Neuron (in vitro differentiated cells): ENCODE results near the gene CD86.
A peak's percentile ranks its signal among the peaks of the same experiment; 100 is the strongest.
"Not testable (repeated sequence)": the region's sequence is repeated elsewhere in the genome, so short reads cannot be mapped to it uniquely, and the experiment has no call there.

ENCODE experiments used
- H2AFZ ChIP-seq: one replicate; pipeline ENCODE4 v1.6.1; 2013; ENCODE audit warnings: low read depth, mild to moderate bottlenecking, inconsistent platforms, low read length, moderate library complexity
- H3K27me3 ChIP-seq: one replicate; pipeline ENCODE4 v1.6.1; 2013; ENCODE audit warnings: low read length; ENCODE audit not compliant: insufficient read depth
- H3K36me3 ChIP-seq: one replicate; pipeline ENCODE4 v1.6.1; 2013; ENCODE audit warnings: low read length; ENCODE audit not compliant: insufficient read depth
- H3K4me1 ChIP-seq: one replicate; pipeline ENCODE4 v1.6.1; 2013; ENCODE audit warnings: low read length; ENCODE audit not compliant: insufficient read depth
- H3K4me3 ChIP-seq: 2 replicates; pipeline ENCODE4 v1.5.1; 2013; ENCODE audit warnings: mild to moderate bottlenecking, low read length, moderate library complexity
- H3K9me3 ChIP-seq: one replicate; pipeline ENCODE4 v1.6.1; 2013; ENCODE audit warnings: low read length

The CD86 gene

GRCh38 chr3:122030381-122031122 is 24.6 kb upstream of the CD86 start:
- Histone ChIP-seq H2AFZ (peak overlapping the region; percentile 73), H3K36me3 (no peaks in the 10 kb centered on the region), H3K27me3 (no peaks in the 10 kb centered on the region), H3K4me3 (no peak overlapping the region), H3K9me3 (no peaks in the 10 kb centered on the region), H3K4me1 (no peaks in the 10 kb centered on the region)

- H3K4me3 ChIP-seq = no peak overlapping the region
These were observed 24.1 kb upstream of the CD86 start for GRCh38 chr3:122031123-122031468.

DNA sequence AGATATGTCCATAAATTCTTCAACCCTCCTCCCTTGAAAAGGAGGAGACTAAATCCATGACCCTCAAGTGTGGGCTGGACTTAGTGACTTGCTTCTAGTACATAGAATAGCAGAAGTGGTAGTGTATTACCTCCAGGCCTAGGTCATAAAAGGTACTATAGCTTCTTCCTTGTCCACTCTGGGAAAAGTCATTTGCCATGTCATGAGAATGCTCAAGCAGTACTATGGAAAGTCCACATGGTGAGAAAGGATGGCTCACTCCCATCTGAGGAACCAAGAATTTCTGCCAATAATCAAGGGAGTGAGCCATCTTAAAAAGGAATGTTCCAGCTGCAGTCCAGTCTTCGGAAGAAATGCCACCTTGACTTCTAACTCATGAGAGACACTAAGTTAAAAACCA is 22.6 kb upstream of the CD86 start:
- Histone ChIP-seq H3K9me3 (peaks cover 7% of the 10 kb centered on the region), H2AFZ (no peak overlapping the region), H3K4me3 (no peak overlapping the region), H3K4me1 (no peaks in the 10 kb centered on the region), H3K36me3 (no peaks in the 10 kb centered on the region), H3K27me3 (no peaks in the 10 kb centered on the region)

More at GRCh38 chr3:122031123-122031468, 24.1 kb upstream of the CD86 start:
- no peak overlapping the region for H2AFZ ChIP-seq
- no peaks in the 10 kb centered on the region for H3K36me3 ChIP-seq
- no peaks in the 10 kb centered on the region for H3K27me3 ChIP-seq
- no peaks in the 10 kb centered on the region for H3K4me1 ChIP-seq
- no peaks in the 10 kb centered on the region for H3K9me3 ChIP-seq

GRCh38 chr3:122033023-122033422 is 22.1 kb upstream of the CD86 start:
- Histone ChIP-seq H3K4me1 (no peaks in the 10 kb centered on the region), H3K9me3 (peaks cover 10% of the 10 kb centered on the region), H3K36me3 (no peaks in the 10 kb centered on the region), H3K27me3 (no peaks in the 10 kb centered on the region), H2AFZ (no peak overlapping the region), H3K4me3 (no peak overlapping the region)

DNA sequence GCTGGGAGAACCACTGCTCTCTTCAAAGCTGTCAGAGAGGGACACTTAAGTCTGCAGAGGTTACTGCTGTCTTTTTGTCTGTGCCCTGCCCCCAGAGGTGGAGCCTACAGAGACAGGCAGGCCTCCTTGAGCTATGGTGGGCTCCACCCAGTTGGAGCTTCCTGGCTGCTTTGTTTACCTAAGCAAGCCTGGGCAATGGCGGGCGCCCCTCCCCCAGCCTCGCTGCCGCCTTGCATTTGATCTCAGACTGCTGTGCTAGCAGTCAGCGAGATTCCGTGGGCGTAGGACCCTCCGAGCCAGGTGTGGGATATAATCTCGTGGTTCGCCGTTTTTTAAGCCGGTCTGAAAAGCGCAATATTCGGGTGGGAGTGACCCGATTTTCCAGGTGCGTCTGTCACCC is 7.9 kb upstream of the CD86 start:
- H3K4me3 ChIP-seq, H2AFZ ChIP-seq, H3K36me3 ChIP-seq, H3K9me3 ChIP-seq, H3K27me3 ChIP-seq, H3K4me1 ChIP-seq: not testable (repeated sequence)

DNA sequence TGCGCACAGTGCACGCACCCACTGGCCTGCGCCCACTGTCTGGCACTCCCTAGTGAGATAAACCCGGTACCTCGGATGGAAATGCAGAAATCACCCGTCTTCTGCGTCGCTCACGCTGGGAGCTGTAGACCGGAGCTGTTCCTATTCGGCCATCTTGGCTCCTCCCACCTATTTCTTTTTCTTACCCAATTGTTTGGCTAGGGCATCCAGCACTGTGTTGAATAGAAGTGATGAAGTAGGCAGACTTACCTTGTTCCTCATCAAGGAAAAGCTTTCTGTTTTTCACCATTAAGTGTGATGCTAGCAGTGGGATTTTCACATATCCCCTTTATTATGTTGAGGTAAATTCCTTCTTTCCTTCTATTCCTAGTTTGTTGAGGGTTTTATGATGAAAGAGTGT is 7.4 kb upstream of the CD86 start:
- not testable (repeated sequence) for H3K36me3 ChIP-seq, H3K4me1 ChIP-seq, H3K4me3 ChIP-seq, H3K9me3 ChIP-seq, H3K27me3 ChIP-seq, H2AFZ ChIP-seq

- Histone ChIP-seq H3K36me3 (no peaks in the 10 kb centered on the region), H3K9me3 (no peaks in the 10 kb centered on the region), H3K27me3 (no peaks in the 10 kb centered on the region), H2AFZ (no peak overlapping the region), H3K4me1 (peaks cover 2% of the 10 kb centered on the region), H3K4me3 (no peak overlapping the region)
These were observed 2.2 kb upstream of the CD86 start for GRCh38 chr3:122052968-122053367.

DNA sequence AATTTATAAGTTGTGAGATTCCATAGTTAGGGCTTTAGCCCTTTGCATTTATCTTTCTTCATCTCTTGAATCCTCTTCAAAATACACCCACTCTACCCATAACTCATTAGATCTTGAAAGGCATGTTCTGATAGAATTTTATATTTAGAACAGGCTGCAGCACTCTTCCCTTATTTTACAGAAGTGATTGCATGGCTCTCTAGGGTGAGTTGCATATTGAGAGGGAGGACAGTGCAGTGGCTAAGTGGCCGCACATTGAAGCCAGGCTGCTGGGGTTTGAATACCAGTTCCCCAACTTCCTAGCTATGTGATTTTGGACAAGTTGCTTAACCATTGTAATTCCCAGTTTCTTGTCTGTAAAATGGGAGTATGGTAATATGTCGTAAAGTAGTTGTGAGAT is 2.5 kb downstream of the CD86 start:
- H3K27me3 ChIP-seq = no peaks in the 10 kb centered on the region
- no peak overlapping the region for H2AFZ ChIP-seq
- no peaks in the 10 kb centered on the region for H3K9me3 ChIP-seq
- no peak overlapping the region for H3K4me3 ChIP-seq
- H3K36me3 ChIP-seq = no peaks in the 10 kb centered on the region
- H3K4me1 ChIP-seq = peaks cover 2% of the 10 kb centered on the region

DNA sequence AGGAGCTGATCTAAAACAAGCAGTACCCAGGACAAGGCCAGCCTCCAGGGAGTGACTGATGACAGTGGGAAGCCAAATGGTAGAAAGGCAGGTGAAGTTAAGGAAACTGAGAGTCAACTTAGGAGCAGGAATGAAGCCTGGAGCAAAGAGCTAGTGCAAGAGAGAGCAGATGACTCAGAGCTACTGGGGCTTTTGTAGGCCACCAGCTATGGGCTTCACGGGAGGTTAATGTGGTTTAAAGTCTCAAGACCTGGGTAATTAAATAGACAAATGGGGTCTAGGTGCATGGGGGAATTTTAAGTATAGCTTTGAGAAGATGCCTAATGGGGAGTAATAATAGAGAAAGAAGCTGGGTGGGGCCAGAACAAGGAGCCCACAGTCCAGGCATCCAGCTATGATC is 3.1 kb downstream of the CD86 start:
- Histone ChIP-seq H3K4me1 (peaks cover 2% of the 10 kb centered on the region), H3K9me3 (no peaks in the 10 kb centered on the region), H3K4me3 (no peak overlapping the region), H3K27me3 (no peaks in the 10 kb centered on the region), H2AFZ (no peak overlapping the region), H3K36me3 (no peaks in the 10 kb centered on the region)

DNA sequence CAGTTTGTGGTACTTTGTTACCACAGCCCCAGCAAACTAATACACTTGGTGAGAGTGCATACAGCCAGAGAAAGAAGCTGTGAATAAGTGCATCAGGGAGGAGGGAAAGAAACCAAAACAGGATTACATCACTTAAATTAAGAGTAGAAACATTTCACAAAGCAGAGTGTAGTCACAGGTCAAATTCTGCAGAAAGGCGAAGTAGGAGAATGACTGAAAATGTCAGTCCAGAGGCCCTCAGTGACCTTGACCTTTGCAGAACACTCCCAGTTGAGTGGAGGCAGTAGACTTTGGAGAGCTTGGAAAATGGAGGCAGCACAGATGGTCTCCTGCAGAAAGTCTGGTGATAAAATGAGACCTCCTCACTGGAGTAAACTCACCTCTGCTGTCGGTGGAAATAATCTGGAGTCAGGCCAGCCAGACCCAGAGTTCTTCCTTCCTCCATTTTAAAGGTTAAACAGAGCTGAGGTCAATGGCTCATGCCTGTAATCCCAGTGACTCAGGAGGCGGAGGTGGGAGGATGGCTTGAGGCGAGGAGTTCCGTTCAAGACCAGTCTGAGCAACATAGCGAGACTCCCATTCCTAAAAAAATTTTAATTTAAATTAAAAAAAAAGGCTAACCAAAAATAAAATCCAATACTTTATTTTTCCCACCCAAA is 5.0 kb downstream of the CD86 start:
- Histone ChIP-seq H3K27me3 (no peaks in the 10 kb centered on the region), H3K4me3 (no peak overlapping the region), H3K36me3 (no peaks in the 10 kb centered on the region), H2AFZ (no peak overlapping the region), H3K4me1 (peaks cover 2% of the 10 kb centered on the region), H3K9me3 (no peaks in the 10 kb centered on the region)

GRCh38 chr3:122063908-122064307 is 8.7 kb downstream of the CD86 start:
- H3K27me3 ChIP-seq = no peaks in the 10 kb centered on the region

GRCh38 chr3:122064326-122064725 is 9.2 kb downstream of the CD86 start:
- H2AFZ ChIP-seq = no peak overlapping the region
- no peak overlapping the region for H3K4me3 ChIP-seq
- no peaks in the 10 kb centered on the region for H3K9me3 ChIP-seq
- H3K4me1 ChIP-seq = peaks cover 13% of the 10 kb centered on the region
- no peaks in the 10 kb centered on the region for H3K36me3 ChIP-seq
- H3K27me3 ChIP-seq = no peaks in the 10 kb centered on the region

More at GRCh38 chr3:122063908-122064307, 8.7 kb downstream of the CD86 start:
- Histone ChIP-seq H3K4me3 (no peak overlapping the region), H3K9me3 (no peaks in the 10 kb centered on the region), H3K4me1 (peaks cover 13% of the 10 kb centered on the region), H3K36me3 (no peaks in the 10 kb centered on the region), H2AFZ (no peak overlapping the region)

- Histone ChIP-seq H3K9me3 (no peaks in the 10 kb centered on the region), H3K4me1 (peaks cover 13% of the 10 kb centered on the region), H3K4me3 (no peak overlapping the region), H3K27me3 (no peaks in the 10 kb centered on the region), H3K36me3 (no peaks in the 10 kb centered on the region), H2AFZ (no peak overlapping the region)
These were observed 11.4 kb downstream of the CD86 start for GRCh38 chr3:122066331-122067213.
